ENCODE measurements around the gene MAP4K4. TPM values are rescaled to one million over a fixed set of nuclear protein-coding genes. Genes with fewer than 3 reads are reported as not detected.
"Not testable (repeated sequence)": the region's sequence is repeated elsewhere in the genome, so short reads cannot be mapped to it uniquely, and the experiment has no call there.

The MAP4K4 gene
- total RNA-seq, 2 experiments from 2014 or later: 92.8 to 94.0 TPM

GRCh38 chr2:101748000-101748399 lies 50.5 kb downstream of the MAP4K4 start:
- no peak for ATAC-seq (ENCODE audit: poor library complexity)
- no peak for DNase-seq

DNA sequence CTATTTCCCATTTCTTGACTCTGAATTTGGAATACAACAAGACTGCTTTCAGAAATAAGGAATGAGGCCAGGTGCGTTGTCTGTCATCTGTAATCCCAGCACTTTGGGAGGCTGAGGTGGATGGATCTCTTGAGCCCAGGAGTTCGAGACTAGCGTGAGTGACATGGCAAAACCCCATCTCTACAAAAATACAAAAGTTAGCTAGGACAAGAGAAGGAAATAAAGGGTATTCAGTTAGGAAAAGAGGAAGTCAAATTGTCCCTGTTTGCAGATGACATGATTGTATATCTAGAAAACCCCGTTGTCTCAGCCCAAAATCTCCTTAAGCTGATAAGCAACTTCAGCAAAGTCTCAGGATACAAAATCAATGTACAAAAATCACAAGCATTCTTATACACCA lies 51.0 kb downstream of the MAP4K4 start:
- CTCF ChIA-PET; intact Hi-C loops (cut with DNase I, micrococcal nuclease); H3K27me3 ChIP-seq (ENCODE audit: control insufficient read depth in 1 of 2, insufficient read depth in 2 of 2, low read length in 2 of 2); ATAC-seq (ENCODE audit: poor library complexity); H3K27me3 Mint-ChIP-seq; H3K9me3 ChIP-seq (ENCODE audit: control insufficient read depth in 1 of 2, insufficient read depth in 1 of 2, low read length in 2 of 2); H3K36me3 ChIP-seq (ENCODE audit: insufficient read depth, low read length); H3K36me3 Mint-ChIP-seq (ENCODE audit: low read depth); H3K27ac ChIP-seq (ENCODE audit: low read depth in 1 of 2, low read length in 2 of 2); DNase-seq; H3K4me3 Mint-ChIP-seq; H3K9me3 Mint-ChIP-seq; H3K4me3 ChIP-seq (ENCODE audit: low read length): not testable (repeated sequence)
- peaks cover 80% of the 10 kb centered on the region for H3K4me1 Mint-ChIP-seq (ENCODE audit: low read depth)
- H3K27ac Mint-ChIP-seq: peak overlapping the region; percentile 61
- POLR2A ChIA-PET: interaction anchor here (0.9 kb wide), 1 partner anchor 48 kb away, joined by 3 read pairs; no protein-coding TSS in a partner anchor
- peaks cover 45% of the 10 kb centered on the region for H3K4me1 ChIP-seq (ENCODE audit: insufficient read depth, low read length)

More at GRCh38 chr2:101748000-101748399, 50.5 kb downstream of the MAP4K4 start:
- Histone ChIP-seq H3K36me3 (ENCODE audit: insufficient read depth, low read length) (peaks cover 3% of the 10 kb centered on the region), H3K9me3 (ENCODE audit: control insufficient read depth in 1 of 2, insufficient read depth in 1 of 2, low read length in 2 of 2) (no peaks in the 10 kb centered on the region), H3K4me1 (ENCODE audit: insufficient read depth, low read length) (peaks cover 49% of the 10 kb centered on the region), H3K4me3 (ENCODE audit: low read length) (no peak overlapping the region), H3K27me3 (ENCODE audit: control insufficient read depth in 1 of 2, insufficient read depth in 2 of 2, low read length in 2 of 2) (no peaks in the 10 kb centered on the region), H3K27ac (ENCODE audit: low read depth in 1 of 2, low read length in 2 of 2) (no peak overlapping the region)
- TF ChIP-seq, protein P1, sequence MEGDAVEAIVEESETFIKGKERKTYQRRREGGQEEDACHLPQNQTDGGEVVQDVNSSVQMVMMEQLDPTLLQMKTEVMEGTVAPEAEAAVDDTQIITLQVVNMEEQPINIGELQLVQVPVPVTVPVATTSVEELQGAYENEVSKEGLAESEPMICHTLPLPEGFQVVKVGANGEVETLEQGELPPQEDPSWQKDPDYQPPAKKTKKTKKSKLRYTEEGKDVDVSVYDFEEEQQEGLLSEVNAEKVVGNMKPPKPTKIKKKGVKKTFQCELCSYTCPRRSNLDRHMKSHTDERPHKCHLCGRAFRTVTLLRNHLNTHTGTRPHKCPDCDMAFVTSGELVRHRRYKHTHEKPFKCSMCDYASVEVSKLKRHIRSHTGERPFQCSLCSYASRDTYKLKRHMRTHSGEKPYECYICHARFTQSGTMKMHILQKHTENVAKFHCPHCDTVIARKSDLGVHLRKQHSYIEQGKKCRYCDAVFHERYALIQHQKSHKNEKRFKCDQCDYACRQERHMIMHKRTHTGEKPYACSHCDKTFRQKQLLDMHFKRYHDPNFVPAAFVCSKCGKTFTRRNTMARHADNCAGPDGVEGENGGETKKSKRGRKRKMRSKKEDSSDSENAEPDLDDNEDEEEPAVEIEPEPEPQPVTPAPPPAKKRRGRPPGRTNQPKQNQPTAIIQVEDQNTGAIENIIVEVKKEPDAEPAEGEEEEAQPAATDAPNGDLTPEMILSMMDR (IDR thresholded peaks at IDR 0.05): no peak
- Mint-ChIP-seq H3K36me3 (ENCODE audit: low read depth) (peaks cover 9% of the 10 kb centered on the region), H3K9me3 (no peaks in the 10 kb centered on the region), H3K4me3 (no peak overlapping the region), H3K27me3 (no peaks in the 10 kb centered on the region), H3K4me1 (ENCODE audit: low read depth) (peaks cover 80% of the 10 kb centered on the region), H3K27ac (peak overlapping the region; percentile 61)
- CTCF ChIA-PET: no interaction called here
- intact Hi-C loops (cut with DNase I, micrococcal nuclease): no loop called here
- POLR2A ChIA-PET: interaction anchor here (0.9 kb wide), 1 partner anchor 48 kb away, joined by 3 read pairs; no protein-coding TSS in a partner anchor

GRCh38 chr2:101750688-101751087 lies 53.2 kb downstream of the MAP4K4 start:
- CTCF ChIA-PET: no interaction called here
- Mint-ChIP-seq H3K27ac (peak overlapping the region; percentile 69), H3K27me3 (no peaks in the 10 kb centered on the region), H3K36me3 (ENCODE audit: low read depth) (peaks cover 9% of the 10 kb centered on the region), H3K4me1 (ENCODE audit: low read depth) (peaks cover 80% of the 10 kb centered on the region), H3K4me3 (peak overlapping the region; percentile 48), H3K9me3 (no peaks in the 10 kb centered on the region)
- Histone ChIP-seq H3K4me1 (ENCODE audit: insufficient read depth, low read length) (peaks cover 37% of the 10 kb centered on the region), H3K9me3 (ENCODE audit: control insufficient read depth in 1 of 2, insufficient read depth in 1 of 2, low read length in 2 of 2) (no peaks in the 10 kb centered on the region), H3K27me3 (ENCODE audit: control insufficient read depth in 1 of 2, insufficient read depth in 2 of 2, low read length in 2 of 2) (no peaks in the 10 kb centered on the region), H3K27ac (ENCODE audit: low read depth in 1 of 2, low read length in 2 of 2) (no peak overlapping the region), H3K36me3 (ENCODE audit: insufficient read depth, low read length) (peaks cover 3% of the 10 kb centered on the region), H3K4me3 (ENCODE audit: low read length) (no peak overlapping the region)
- no peak for DNase-seq
- ATAC-seq (ENCODE audit: poor library complexity): no peak
- POLR2A ChIA-PET: no interaction called here
- intact Hi-C loops (cut with DNase I, micrococcal nuclease): loop anchor here in 1 of 2 experiments (5.0 kb wide), 1 partner anchor 48 kb away; no protein-coding TSS in a partner anchor
- TF ChIP-seq, protein P1 (IDR thresholded peaks at IDR 0.05): no peak

- peak overlapping the region; percentile 69 for H3K27ac Mint-ChIP-seq
- Histone ChIP-seq H3K36me3 (ENCODE audit: insufficient read depth, low read length) (peaks cover 3% of the 10 kb centered on the region), H3K4me3 (ENCODE audit: low read length) (no peak overlapping the region), H3K27me3 (ENCODE audit: control insufficient read depth in 1 of 2, insufficient read depth in 2 of 2, low read length in 2 of 2) (no peaks in the 10 kb centered on the region), H3K4me1 (ENCODE audit: insufficient read depth, low read length) (peaks cover 37% of the 10 kb centered on the region), H3K9me3 (ENCODE audit: control insufficient read depth in 1 of 2, insufficient read depth in 1 of 2, low read length in 2 of 2) (no peaks in the 10 kb centered on the region), H3K27ac (ENCODE audit: low read depth in 1 of 2, low read length in 2 of 2) (no peak overlapping the region)
- no peak overlapping the region for H3K4me3 Mint-ChIP-seq
- DNase-seq (no peak), ATAC-seq (ENCODE audit: poor library complexity) (no peak)
- no peaks in the 10 kb centered on the region for H3K9me3 Mint-ChIP-seq
- H3K4me1 Mint-ChIP-seq (ENCODE audit: low read depth): peaks cover 80% of the 10 kb centered on the region
- ChIA-PET CTCF (no interaction called here), POLR2A (interaction anchor here (1.5 kb wide), 1 partner anchor 34 kb away, joined by 4 read pairs; no protein-coding TSS in a partner anchor)
- intact Hi-C loops (cut with DNase I, micrococcal nuclease): loop anchor here in 1 of 2 experiments (5.0 kb wide), 1 partner anchor 49 kb away; no protein-coding TSS in a partner anchor
- TF ChIP-seq, protein P1 (IDR thresholded peaks at IDR 0.05): no peak
- H3K36me3 Mint-ChIP-seq (ENCODE audit: low read depth): peaks cover 9% of the 10 kb centered on the region
- no peaks in the 10 kb centered on the region for H3K27me3 Mint-ChIP-seq
Measured at GRCh38 chr2:101751276-101751815, 53.8 kb downstream of the MAP4K4 start.

All from CD4-positive, alpha-beta T cell (primary cell).